Measurements from ENCODE around the gene ZNF560. TPM values are rescaled to one million over a fixed set of nuclear protein-coding genes. Genes with fewer than 3 reads are reported as not detected.

The ZNF560 gene
- total and polyA plus RNA-seq, 2 donors (not counting 1 experiment from before 2014, with no cell fraction given) = 0.61 to 7.3 TPM

DNA sequence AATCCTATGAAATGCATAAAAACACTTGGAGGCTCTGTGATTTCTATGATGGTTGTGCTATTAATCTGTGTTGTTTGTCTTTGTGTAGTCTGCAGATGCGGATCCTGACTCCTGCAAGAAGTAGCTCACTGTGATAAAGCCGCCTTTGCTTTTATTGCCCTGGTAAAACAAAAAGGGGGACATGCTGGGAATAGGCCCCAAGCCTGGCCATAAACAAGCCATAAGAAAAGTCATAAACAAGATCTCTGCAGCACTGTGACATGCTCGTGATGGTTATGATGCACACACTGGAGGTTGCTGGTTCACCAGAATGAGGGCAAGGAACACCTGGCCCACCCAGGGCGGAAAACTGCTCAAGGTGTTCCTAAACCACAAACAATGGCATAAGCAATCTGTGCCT is 36.5 kb downstream of the ZNF560 start:
- H3K4me3 ChIP-seq (replicated peaks in 1 of 4; ENCODE audit: control extremely low read depth in 1 of 4, insufficient read depth in 1 of 4, low read depth in 3 of 4, low read length in 4 of 4) = no peak overlapping the region

GRCh38 chr19:9456018-9456689 is 42.3 kb downstream of the ZNF560 start:
- H3K9me3 ChIP-seq (ENCODE audit: control insufficient read depth, insufficient read depth, low read depth, low read length) = no peaks in the 10 kb centered on the region
- H3K4me2 ChIP-seq (ENCODE audit: extremely low read depth, insufficient read depth, low read length) = no peak overlapping the region
- no peak overlapping the region for H2AFZ ChIP-seq (ENCODE audit: low read length)
- H3K4me1 ChIP-seq (ENCODE audit: control insufficient read depth, extremely low read depth, insufficient read depth, low read length) = no peaks in the 10 kb centered on the region
- no peak overlapping the region for H3K4me3 ChIP-seq (replicated peaks in 1 of 4; ENCODE audit: control extremely low read depth in 1 of 4, insufficient read depth in 1 of 4, low read depth in 3 of 4, low read length in 4 of 4)
- H3K27ac ChIP-seq (ENCODE audit: insufficient read depth, low read length) = no peak overlapping the region
- no peak for TF ChIP-seq EZH2 (IDR thresholded peaks at IDR 0.05; ENCODE audit: low read length, missing control alignments)
- TF ChIP-seq, protein P1, sequence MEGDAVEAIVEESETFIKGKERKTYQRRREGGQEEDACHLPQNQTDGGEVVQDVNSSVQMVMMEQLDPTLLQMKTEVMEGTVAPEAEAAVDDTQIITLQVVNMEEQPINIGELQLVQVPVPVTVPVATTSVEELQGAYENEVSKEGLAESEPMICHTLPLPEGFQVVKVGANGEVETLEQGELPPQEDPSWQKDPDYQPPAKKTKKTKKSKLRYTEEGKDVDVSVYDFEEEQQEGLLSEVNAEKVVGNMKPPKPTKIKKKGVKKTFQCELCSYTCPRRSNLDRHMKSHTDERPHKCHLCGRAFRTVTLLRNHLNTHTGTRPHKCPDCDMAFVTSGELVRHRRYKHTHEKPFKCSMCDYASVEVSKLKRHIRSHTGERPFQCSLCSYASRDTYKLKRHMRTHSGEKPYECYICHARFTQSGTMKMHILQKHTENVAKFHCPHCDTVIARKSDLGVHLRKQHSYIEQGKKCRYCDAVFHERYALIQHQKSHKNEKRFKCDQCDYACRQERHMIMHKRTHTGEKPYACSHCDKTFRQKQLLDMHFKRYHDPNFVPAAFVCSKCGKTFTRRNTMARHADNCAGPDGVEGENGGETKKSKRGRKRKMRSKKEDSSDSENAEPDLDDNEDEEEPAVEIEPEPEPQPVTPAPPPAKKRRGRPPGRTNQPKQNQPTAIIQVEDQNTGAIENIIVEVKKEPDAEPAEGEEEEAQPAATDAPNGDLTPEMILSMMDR (conservative IDR thresholded peaks at IDR 0.05 in 1 of 2, IDR thresholded peaks at IDR 0.05 in 1 of 2; ENCODE audit: low read depth in 1 of 2, low read length in 2 of 2) = no peak
- no peaks in the 10 kb centered on the region for H3K79me2 ChIP-seq (ENCODE audit: control insufficient read depth, insufficient read depth, low read length)
- no peak overlapping the region for H3K9ac ChIP-seq (ENCODE audit: insufficient read depth, low read length)
- H3K36me3 ChIP-seq (ENCODE audit: control insufficient read depth, insufficient read depth, low read length) = no peaks in the 10 kb centered on the region
- H4K20me1 ChIP-seq (ENCODE audit: control insufficient read depth, extremely low read depth, insufficient read depth, low read length) = no peaks in the 10 kb centered on the region
- DNase-seq (ENCODE audit: low read depth in 2 of 2) = no peak
- no peaks in the 10 kb centered on the region for H3K27me3 ChIP-seq (ENCODE audit: control insufficient read depth, insufficient read depth, low read length)

More for the DNA sequence above, 36.5 kb downstream of the ZNF560 start:
- TF ChIP-seq EZH2 (IDR thresholded peaks at IDR 0.05; ENCODE audit: low read length, missing control alignments) = no peak
- TF ChIP-seq, protein P1 (conservative IDR thresholded peaks at IDR 0.05 in 1 of 2, IDR thresholded peaks at IDR 0.05 in 1 of 2; ENCODE audit: low read depth in 1 of 2, low read length in 2 of 2) = no peak
- Histone ChIP-seq H3K9me3 (ENCODE audit: control insufficient read depth, insufficient read depth, low read depth, low read length) (no peaks in the 10 kb centered on the region), H3K4me1 (ENCODE audit: control insufficient read depth, extremely low read depth, insufficient read depth, low read length) (no peaks in the 10 kb centered on the region), H2AFZ (ENCODE audit: low read length) (no peak overlapping the region), H3K79me2 (ENCODE audit: control insufficient read depth, insufficient read depth, low read length) (no peaks in the 10 kb centered on the region), H4K20me1 (ENCODE audit: control insufficient read depth, extremely low read depth, insufficient read depth, low read length) (no peaks in the 10 kb centered on the region), H3K27ac (ENCODE audit: insufficient read depth, low read length) (no peak overlapping the region), H3K27me3 (ENCODE audit: control insufficient read depth, insufficient read depth, low read length) (no peaks in the 10 kb centered on the region), H3K4me2 (ENCODE audit: extremely low read depth, insufficient read depth, low read length) (no peak overlapping the region), H3K9ac (ENCODE audit: insufficient read depth, low read length) (no peak overlapping the region), H3K36me3 (ENCODE audit: control insufficient read depth, insufficient read depth, low read length) (no peaks in the 10 kb centered on the region)
- no peak for DNase-seq (ENCODE audit: low read depth in 2 of 2)

- no peak for DNase-seq (ENCODE audit: low read depth in 2 of 2)
- TF ChIP-seq EZH2 (IDR thresholded peaks at IDR 0.05; ENCODE audit: low read length, missing control alignments) = no peak
- TF ChIP-seq, protein P1 (conservative IDR thresholded peaks at IDR 0.05 in 1 of 2, IDR thresholded peaks at IDR 0.05 in 1 of 2; ENCODE audit: low read depth in 1 of 2, low read length in 2 of 2) = no peak
- H3K4me1 ChIP-seq (ENCODE audit: control insufficient read depth, extremely low read depth, insufficient read depth, low read length) = no peaks in the 10 kb centered on the region
- no peaks in the 10 kb centered on the region for H3K9me3 ChIP-seq (ENCODE audit: control insufficient read depth, insufficient read depth, low read depth, low read length)
- H2AFZ ChIP-seq (ENCODE audit: low read length) = no peak overlapping the region
- no peaks in the 10 kb centered on the region for H3K79me2 ChIP-seq (ENCODE audit: control insufficient read depth, insufficient read depth, low read length)
- H3K27ac ChIP-seq (ENCODE audit: insufficient read depth, low read length) = no peak overlapping the region
- H3K9ac ChIP-seq (ENCODE audit: insufficient read depth, low read length) = no peak overlapping the region
- H3K27me3 ChIP-seq (ENCODE audit: control insufficient read depth, insufficient read depth, low read length) = no peaks in the 10 kb centered on the region
- H3K4me3 ChIP-seq (replicated peaks in 1 of 4; ENCODE audit: control extremely low read depth in 1 of 4, insufficient read depth in 1 of 4, low read depth in 3 of 4, low read length in 4 of 4) = no peak overlapping the region
- H3K36me3 ChIP-seq (ENCODE audit: control insufficient read depth, insufficient read depth, low read length) = no peaks in the 10 kb centered on the region
- H3K4me2 ChIP-seq (ENCODE audit: extremely low read depth, insufficient read depth, low read length) = no peak overlapping the region
- H4K20me1 ChIP-seq (ENCODE audit: control insufficient read depth, extremely low read depth, insufficient read depth, low read length) = no peaks in the 10 kb centered on the region
Measured at GRCh38 chr19:9453953-9454352, 44.5 kb downstream of the ZNF560 start.
